SK-N-SH (cell line): ENCODE results near the gene NPAS3. TPM values are rescaled to one million over a fixed set of nuclear protein-coding genes. Genes with fewer than 3 reads are reported as not detected.

Source experiments
- CTCF ChIA-PET: fragments of 300-600, 350-600 bp; formaldehyde crosslinking; extraction: SDS; loops from one replicate; lab custom pipeline; 2021; lab: Yijun Ruan, JAX
- POLR2A ChIA-PET: fragments of 350-600 bp; sonication (Branson Sonifier 250); formaldehyde crosslinking; extraction: SDS; loops from one replicate; lab custom pipeline; 2020; ENCODE audit warnings: antibody characterized with exemption, inconsistent platforms; lab: Yijun Ruan, JAX
- DNase-seq: peaks from one replicate; pipeline ENCODE4 v3.0.0; 2012
- H2AFZ ChIP-seq: fragments of 200-600 bp; sonication (generic); 2 replicates; pipeline ENCODE4 v1.8.1; 2016; ENCODE audit warnings: antibody characterized with exemption, mild to moderate bottlenecking, low read depth
- H3F3A ChIP-seq: fragments of 200-600 bp; sonication (generic); replicated peaks from 2 replicates; pipeline ENCODE3; 2016; ENCODE audit warnings: antibody characterized with exemption, mild to moderate bottlenecking; ENCODE audit not compliant: insufficient read depth
- H3K27ac ChIP-seq, 2 experiments: fragments of 200-500 bp in 1 of 2; fragments of 200-600 bp in 1 of 2; sonication (Bioruptor generic) in 1 of 2; sonication (generic), shearing (Covaris generic) in 1 of 2; 2 replicates each; pipeline versions ENCODE4 v1.5.1 to v1.6.1; 2014 to 2016; ENCODE audit warnings: low read depth in 2 of 2, inconsistent platforms in 1 of 2, low read length in 1 of 2, mild to moderate bottlenecking in 1 of 2, mixed read lengths in 1 of 2
- H3K27me3 ChIP-seq: fragments of 200-600 bp; sonication (generic), shearing (Covaris generic); 2 replicates; pipeline ENCODE4 v1.6.1; 2016; ENCODE audit warnings: mixed run types; ENCODE audit not compliant: insufficient read depth
- H3K36me3 ChIP-seq, 2 experiments: fragments of 200-500 bp in 1 of 2; fragments of 200-600 bp in 1 of 2; sonication (Bioruptor generic) in 1 of 2; sonication (generic) in 1 of 2; replicated peaks in 1 of 2; 2 replicates each; pipeline versions ENCODE3 to v1.5.1; 2014 to 2016; ENCODE audit warnings: low read length in 1 of 2, mild to moderate bottlenecking in 1 of 2; ENCODE audit not compliant: insufficient read depth in 2 of 2, control insufficient read depth in 1 of 2
- H3K4me1 ChIP-seq, 2 experiments: fragments of 200-500 bp in 1 of 2; fragments of 200-600 bp in 1 of 2; sonication (Bioruptor generic) in 1 of 2; sonication (generic), shearing (Covaris generic) in 1 of 2; 2 replicates each; pipeline versions ENCODE4 v1.5.1 to v1.6.1; 2014 to 2016; ENCODE audit warnings: low read depth in 1 of 2, low read length in 1 of 2, mixed run types in 1 of 2; ENCODE audit not compliant: insufficient read depth in 2 of 2, control insufficient read depth in 1 of 2
- H3K4me2 ChIP-seq: fragments of 200-600 bp; sonication (generic), shearing (Covaris generic); 2 replicates; pipeline ENCODE4 v1.6.1; 2017; ENCODE audit warnings: mixed run types
- H3K4me3 ChIP-seq, 2 experiments: fragments of 200-500 bp in 1 of 2; fragments of 200-600 bp in 1 of 2; sonication (Bioruptor generic) in 1 of 2; sonication (generic), shearing (Covaris generic) in 1 of 2; 2 replicates each; pipeline versions ENCODE4 v1.5.1 to v1.8.1; 2014 to 2016; ENCODE audit warnings: low read depth in 2 of 2, inconsistent platforms in 1 of 2, low read length in 1 of 2, mild to moderate bottlenecking in 1 of 2, mixed read lengths in 1 of 2, moderate library complexity in 1 of 2
- H3K79me2 ChIP-seq: fragments of 200-600 bp; sonication (generic); 2 replicates; pipeline ENCODE4 v1.8.1; 2017; ENCODE audit warnings: mild to moderate bottlenecking; ENCODE audit not compliant: insufficient read depth
- H3K9ac ChIP-seq: fragments of 200-600 bp; sonication (generic); 2 replicates; pipeline ENCODE4 v1.6.1; 2017; ENCODE audit warnings: mixed run types
- H3K9me2 ChIP-seq: fragments of 200-600 bp; sonication (generic); 2 replicates; pipeline ENCODE4 v1.6.1; 2017; ENCODE audit warnings: mixed run types
- H3K9me3 ChIP-seq: fragments of 200-600 bp; sonication (generic); 2 replicates; pipeline ENCODE4 v1.6.1; 2017; ENCODE audit warnings: mixed run types, mild to moderate bottlenecking, moderate library complexity
- H4K20me1 ChIP-seq: fragments of 200-600 bp; sonication (generic); 2 replicates; pipeline ENCODE4 v1.6.1; 2017; ENCODE audit warnings: mild to moderate bottlenecking, mixed run types; ENCODE audit not compliant: insufficient read depth
- ELF1 ChIP-seq: IDR thresholded peaks from 2 replicates; pipeline ENCODE4 v1.4.0; 2012
- EP300 ChIP-seq, 2 experiments: IDR thresholded peaks; 2 replicates each; pipeline versions ENCODE4 v1.4.0 to v1.6.1; 2012; ENCODE audit warnings: borderline replicate concordance in 1 of 2, low read depth in 1 of 2, low read length in 1 of 2
- EZH2phosphoT487 ChIP-seq: fragments of 200-600 bp; sonication (generic); IDR thresholded peaks from 2 replicates; pipeline ENCODE4 v1.6.1; 2017; ENCODE audit warnings: low read depth, mixed run types, mild to moderate bottlenecking, antibody characterized with exemption, moderate library complexity, borderline replicate concordance
- FOSL2 ChIP-seq: IDR thresholded peaks from 2 replicates; pipeline ENCODE4 v1.4.0; 2012; ENCODE audit warnings: low read depth, mild to moderate bottlenecking, moderate library complexity, borderline replicate concordance
- FOXM1 ChIP-seq: IDR thresholded peaks from 2 replicates; pipeline ENCODE4 v1.4.0; 2012; ENCODE audit warnings: low read depth, mild to moderate bottlenecking
- GATA2 ChIP-seq: sonication (generic); formaldehyde crosslinking; IDR thresholded peaks from 2 replicates; pipeline ENCODE4 v1.5.0; 2020; ENCODE audit warnings: mild to moderate bottlenecking, missing genetic modification reagents
- MEF2A ChIP-seq: IDR thresholded peaks from 2 replicates; pipeline ENCODE4 v1.4.0; 2012; ENCODE audit warnings: low read depth, borderline replicate concordance
- MXI1 ChIP-seq: IDR thresholded peaks from 2 replicates; pipeline ENCODE4 v1.6.1; 2012; ENCODE audit warnings: mild to moderate bottlenecking, low read depth, low read length, improper control_type of control experiment
- NRF1 ChIP-seq: IDR thresholded peaks from 2 replicates; pipeline ENCODE4 v1.6.1; 2012; ENCODE audit warnings: low read depth, mild to moderate bottlenecking, low read length
- POLR2AphosphoS5 ChIP-seq: IDR thresholded peaks from 2 replicates; pipeline ENCODE4 v1.6.1; 2012; ENCODE audit warnings: low read depth, low read length
- RAD21 ChIP-seq: IDR thresholded peaks from 2 replicates; pipeline ENCODE4 v1.6.1; 2012; ENCODE audit warnings: mild to moderate bottlenecking, low read length
- RCOR1 ChIP-seq: fragments of 150-350 bp; IDR thresholded peaks from 2 replicates; pipeline ENCODE4 v1.6.1; 2017; ENCODE audit warnings: antibody characterized with exemption, low read length
- RXRA ChIP-seq: IDR thresholded peaks from 2 replicates; pipeline ENCODE4 v1.4.0; 2012; ENCODE audit warnings: low read depth, mild to moderate bottlenecking, borderline replicate concordance
- TAF1 ChIP-seq: IDR thresholded peaks from 2 replicates; pipeline ENCODE4 v1.6.1; 2012; ENCODE audit warnings: low read depth, mild to moderate bottlenecking, low read length, moderate library complexity, borderline replicate concordance
- TCF12 ChIP-seq: IDR thresholded peaks from 2 replicates; pipeline ENCODE4 v1.4.0; 2012
- YY1 ChIP-seq: IDR thresholded peaks from 2 replicates; pipeline ENCODE4 v1.4.0; 2012; ENCODE audit warnings: low read depth, mild to moderate bottlenecking
- WGBS: methylation state at CpG from one replicate; pipeline ENCODE4 v1.1.6; 2017; ENCODE audit warnings: low lambda C conversion rate; 5-methylcytosine and 5-hydroxymethylcytosine counted together
- polyA plus RNA-seq, 3 experiments: library from polyadenylated mRNA; depleted of rRNA; stranded (reverse); fragments of >200 nt; gene quantifications; 2 replicates each; pipeline ENCODE4 v1.2.3, GENCODE V29; 2012
- TF ChIP-seq, protein P1 (sequence below): IDR thresholded peaks from 2 replicates; pipeline ENCODE4 v1.4.0; 2012; ENCODE audit warnings: low read depth, borderline replicate concordance
- TF ChIP-seq, protein P2 (sequence below): IDR thresholded peaks from 2 replicates; pipeline ENCODE4 v1.4.0; 2012; ENCODE audit warnings: low read depth
- TF ChIP-seq, protein P3 (sequence below): fragments of 150-350 bp; IDR thresholded peaks from 2 replicates; pipeline ENCODE4 v1.6.1; 2016; ENCODE audit warnings: mild to moderate bottlenecking, low read depth, low read length
- TF ChIP-seq, protein P4 (sequence below): IDR thresholded peaks from 2 replicates; pipeline ENCODE4 v1.4.0; 2012; ENCODE audit warnings: low read depth, borderline replicate concordance

NPAS3 gene
- polyA plus RNA-seq, 1 of the 3 experiments (the other 2 are of a cell fraction) = 4.3 TPM

DNA sequence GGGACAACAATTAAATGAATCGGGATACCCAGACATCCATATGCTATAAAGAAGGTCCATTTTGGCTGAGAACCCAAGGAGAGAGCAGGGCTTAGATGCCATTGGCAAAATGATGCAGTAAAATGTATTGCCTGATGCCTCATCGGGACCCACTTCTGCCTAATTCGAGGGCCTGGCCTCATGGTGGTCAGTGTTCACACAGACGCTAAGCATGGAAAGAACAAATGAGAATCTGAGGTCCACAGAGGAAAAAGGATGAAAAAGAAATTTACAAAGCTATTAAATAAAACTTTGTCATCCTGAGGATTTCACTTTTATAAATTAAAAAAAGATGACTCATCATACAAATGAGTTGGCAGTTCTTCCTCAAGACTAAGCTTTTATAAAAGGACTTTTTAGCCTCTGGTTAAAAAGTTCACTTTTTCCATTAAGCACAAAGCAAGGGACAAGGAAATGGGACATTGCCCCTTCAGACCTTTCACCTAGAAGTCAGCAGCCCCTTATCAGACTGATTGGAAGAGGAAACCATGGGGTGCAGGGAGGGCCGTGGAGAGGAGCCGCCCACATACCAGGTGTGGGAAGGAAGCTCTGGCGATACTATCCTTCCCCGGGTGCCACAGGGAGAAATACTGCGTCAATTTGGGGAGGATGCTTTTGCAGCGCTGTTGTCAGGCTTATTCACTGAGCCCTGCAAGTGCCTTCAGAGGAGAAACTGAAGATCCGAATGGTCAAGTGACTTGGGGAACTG lies 836.2 kb downstream of the NPAS3 start:
- no peak overlapping the region for H3K4me2 ChIP-seq
- 89% methylated on average over 9 of the region's 11 CpGs for WGBS
- ChIA-PET CTCF (interaction anchor here (1.0 to 1.6 kb wide), 2 partner anchors 18 to 324 kb away, joined by 3 to 8 read pairs; no protein-coding TSS in a partner anchor), POLR2A (no interaction called here)
- H3K9me2 ChIP-seq = no peaks in the 10 kb centered on the region
- no peak overlapping the region for H2AFZ ChIP-seq
- H4K20me1 ChIP-seq = no peaks in the 10 kb centered on the region
- H3K4me1 ChIP-seq = peaks cover 0 to 24% of the 10 kb centered on the region in 2 experiments; a peak in 3 of 4 replicates
- H3K9ac ChIP-seq = no peak overlapping the region
- H3K27ac ChIP-seq = no peak overlapping the region
- no peaks in the 10 kb centered on the region for H3K79me2 ChIP-seq
- H3K27me3 ChIP-seq = no peaks in the 10 kb centered on the region
- no peak overlapping the region for H3K4me3 ChIP-seq
- no peaks in the 10 kb centered on the region for H3F3A ChIP-seq
- DNase-seq = no peak
- TF ChIP-seq EP300 (IDR thresholded peaks at IDR 0.05; ENCODE audit: borderline replicate concordance in 1 of 2, low read depth in 1 of 2, low read length in 1 of 2) = no peak
- TF ChIP-seq, protein P1, sequence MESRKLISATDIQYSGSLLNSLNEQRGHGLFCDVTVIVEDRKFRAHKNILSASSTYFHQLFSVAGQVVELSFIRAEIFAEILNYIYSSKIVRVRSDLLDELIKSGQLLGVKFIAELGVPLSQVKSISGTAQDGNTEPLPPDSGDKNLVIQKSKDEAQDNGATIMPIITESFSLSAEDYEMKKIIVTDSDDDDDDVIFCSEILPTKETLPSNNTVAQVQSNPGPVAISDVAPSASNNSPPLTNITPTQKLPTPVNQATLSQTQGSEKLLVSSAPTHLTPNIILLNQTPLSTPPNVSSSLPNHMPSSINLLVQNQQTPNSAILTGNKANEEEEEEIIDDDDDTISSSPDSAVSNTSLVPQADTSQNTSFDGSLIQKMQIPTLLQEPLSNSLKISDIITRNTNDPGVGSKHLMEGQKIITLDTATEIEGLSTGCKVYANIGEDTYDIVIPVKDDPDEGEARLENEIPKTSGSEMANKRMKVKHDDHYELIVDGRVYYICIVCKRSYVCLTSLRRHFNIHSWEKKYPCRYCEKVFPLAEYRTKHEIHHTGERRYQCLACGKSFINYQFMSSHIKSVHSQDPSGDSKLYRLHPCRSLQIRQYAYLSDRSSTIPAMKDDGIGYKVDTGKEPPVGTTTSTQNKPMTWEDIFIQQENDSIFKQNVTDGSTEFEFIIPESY = no peak
- no peak for TF ChIP-seq ELF1
- TF ChIP-seq GATA2 (CRISPR knock-in tag) = no peak
- TF ChIP-seq RCOR1 = no peak
- TF ChIP-seq MEF2A = no peak
- TF ChIP-seq TAF1 = no peak
- TF ChIP-seq TCF12 = no peak
- no peak for TF ChIP-seq NRF1
- no peak for TF ChIP-seq POLR2AphosphoS5
- TF ChIP-seq, protein P2, sequence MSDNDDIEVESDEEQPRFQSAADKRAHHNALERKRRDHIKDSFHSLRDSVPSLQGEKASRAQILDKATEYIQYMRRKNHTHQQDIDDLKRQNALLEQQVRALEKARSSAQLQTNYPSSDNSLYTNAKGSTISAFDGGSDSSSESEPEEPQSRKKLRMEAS = no peak
- no peak for TF ChIP-seq MXI1
- TF ChIP-seq FOXM1 = no peak
- no peaks in the 10 kb centered on the region for H3K9me3 ChIP-seq
- H3K36me3 ChIP-seq = no peaks in the 10 kb centered on the region

DNA sequence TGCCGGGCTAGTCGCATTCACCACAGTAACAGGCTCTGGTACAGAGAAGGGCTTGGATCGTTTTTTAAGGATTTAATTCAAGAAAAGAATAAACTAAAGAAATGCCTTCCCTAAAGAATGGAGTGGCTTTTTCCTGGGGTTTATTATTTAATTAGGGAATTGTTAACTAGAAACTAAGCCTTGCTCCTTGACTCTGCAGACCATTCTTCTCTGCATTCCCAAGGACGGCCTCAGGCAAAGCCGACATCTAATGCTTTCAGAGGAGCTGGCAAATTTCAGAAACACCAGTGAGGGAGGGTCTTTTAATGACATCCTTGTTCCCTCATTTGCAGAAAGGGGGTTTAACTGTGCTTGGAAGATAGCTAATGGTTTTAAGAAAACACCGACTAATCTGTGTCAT lies 838.2 kb downstream of the NPAS3 start:
- Histone ChIP-seq H3K9me2 (no peaks in the 10 kb centered on the region), H3F3A (no peaks in the 10 kb centered on the region), H3K4me1 (peaks cover 0 to 24% of the 10 kb centered on the region in 2 experiments; a peak in 3 of 4 replicates), H3K9me3 (no peaks in the 10 kb centered on the region), H2AFZ (no peak overlapping the region; the same call in 1 of the 2 replicates), H3K27ac (no peak overlapping the region), H3K4me2 (no peak overlapping the region), H3K36me3 (no peaks in the 10 kb centered on the region), H4K20me1 (no peaks in the 10 kb centered on the region), H3K27me3 (no peaks in the 10 kb centered on the region), H3K4me3 (no peak overlapping the region), H3K9ac (no peak overlapping the region), H3K79me2 (no peaks in the 10 kb centered on the region)
- ChIA-PET CTCF (interaction anchor here (1.1 to 1.4 kb wide), 3 partner anchors 16 to 301 kb away, joined by 3 to 5 read pairs (median 4); no protein-coding TSS in a partner anchor), POLR2A (no interaction called here)
- no peak for TF ChIP-seq FOSL2
- TF ChIP-seq, protein P3, sequence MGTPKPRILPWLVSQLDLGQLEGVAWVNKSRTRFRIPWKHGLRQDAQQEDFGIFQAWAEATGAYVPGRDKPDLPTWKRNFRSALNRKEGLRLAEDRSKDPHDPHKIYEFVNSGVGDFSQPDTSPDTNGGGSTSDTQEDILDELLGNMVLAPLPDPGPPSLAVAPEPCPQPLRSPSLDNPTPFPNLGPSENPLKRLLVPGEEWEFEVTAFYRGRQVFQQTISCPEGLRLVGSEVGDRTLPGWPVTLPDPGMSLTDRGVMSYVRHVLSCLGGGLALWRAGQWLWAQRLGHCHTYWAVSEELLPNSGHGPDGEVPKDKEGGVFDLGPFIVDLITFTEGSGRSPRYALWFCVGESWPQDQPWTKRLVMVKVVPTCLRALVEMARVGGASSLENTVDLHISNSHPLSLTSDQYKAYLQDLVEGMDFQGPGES = no peak
- no peak for TF ChIP-seq YY1
- TF ChIP-seq, protein P4, sequence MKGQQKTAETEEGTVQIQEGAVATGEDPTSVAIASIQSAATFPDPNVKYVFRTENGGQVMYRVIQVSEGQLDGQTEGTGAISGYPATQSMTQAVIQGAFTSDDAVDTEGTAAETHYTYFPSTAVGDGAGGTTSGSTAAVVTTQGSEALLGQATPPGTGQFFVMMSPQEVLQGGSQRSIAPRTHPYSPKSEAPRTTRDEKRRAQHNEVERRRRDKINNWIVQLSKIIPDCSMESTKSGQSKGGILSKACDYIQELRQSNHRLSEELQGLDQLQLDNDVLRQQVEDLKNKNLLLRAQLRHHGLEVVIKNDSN = no peak
- TF ChIP-seq RXRA = no peak
- no peak for TF ChIP-seq GATA2 (CRISPR knock-in tag)
- TF ChIP-seq RAD21 = no peak
- TF ChIP-seq EZH2phosphoT487 = no peak
- no peak for DNase-seq
- WGBS = 92% methylated on average over 6 of the region's 6 CpGs
